Right hindlimb (tissue), 1 donor: ENCODE results near the gene APOL3.
"Not testable (repeated sequence)": the region's sequence is repeated elsewhere in the genome, so short reads cannot be mapped to it uniquely, and the experiment has no call there.

Source experiments
- DNase-seq: peaks from one replicate; pipeline ENCODE4 v3.0.0-alpha.2; 2018

APOL3 gene

GRCh38 chr22:36099561-36099960 is 61.0 kb downstream of the APOL3 start:
- DNase-seq = not testable (repeated sequence)

DNA sequence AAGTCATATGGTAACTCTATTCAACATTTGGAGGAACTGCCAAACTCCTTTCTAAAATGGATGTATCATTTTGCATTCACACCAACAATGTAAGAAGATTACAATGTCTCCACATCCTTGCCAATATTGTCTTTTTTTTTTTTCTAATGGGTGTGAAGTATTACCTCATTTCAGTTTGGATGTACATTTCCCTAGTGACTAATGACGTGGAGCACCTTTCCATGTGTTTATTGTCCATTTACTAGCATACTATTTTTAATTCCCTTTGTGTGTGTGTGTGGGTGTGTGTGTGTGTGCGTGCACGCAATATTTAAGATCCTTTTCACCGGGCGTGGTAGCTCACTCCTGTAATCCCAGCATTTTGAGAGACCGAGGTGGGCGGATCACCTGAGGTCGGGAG is 62.7 kb downstream of the APOL3 start:
- DNase-seq = no peak

GRCh38 chr22:36090772-36091171 is 69.8 kb downstream of the APOL3 start:
- not testable (repeated sequence) for DNase-seq
